Spinal cord (tissue), 10 donors: ENCODE results near the gene G6PC1. TPM values are rescaled to one million over a fixed set of nuclear protein-coding genes. Genes with fewer than 3 reads are reported as not detected.
A peak's percentile ranks its signal among the peaks of the same experiment; 100 is the strongest.

ENCODE experiments used
- DNase-seq, 6 donors: peaks; one replicate each; pipeline versions ENCODE4 v3.0.0 to v3.0.0-alpha.2; 2013 to 2015; ENCODE audit warnings: low spot score in 6 of 6, low read depth in 4 of 6
- H3K27ac ChIP-seq: one replicate; pipeline ENCODE4 v1.5.1; 2013; ENCODE audit warnings: low read depth, low read length, control low read depth
- H3K27me3 ChIP-seq: one replicate; pipeline ENCODE4 v1.6.1; 2013; ENCODE audit warnings: low read length; ENCODE audit not compliant: control insufficient read depth, insufficient read depth
- H3K36me3 ChIP-seq: one replicate; pipeline ENCODE4 v1.6.1; 2013; ENCODE audit warnings: low read length; ENCODE audit not compliant: control insufficient read depth, insufficient read depth
- H3K4me1 ChIP-seq: one replicate; pipeline ENCODE4 v1.6.1; 2013; ENCODE audit warnings: low read length; ENCODE audit not compliant: control insufficient read depth, insufficient read depth
- H3K4me3 ChIP-seq: one replicate; pipeline ENCODE4 v1.5.1; 2013; ENCODE audit warnings: low read depth, low read length, control low read depth
- H3K9me3 ChIP-seq: one replicate; pipeline ENCODE4 v1.6.1; 2013; ENCODE audit warnings: low read length; ENCODE audit not compliant: control insufficient read depth, insufficient read depth
- WGBS: methylation state at CpG from one replicate; pipeline ENCODE4 v1.1.5; 2013; ENCODE audit warnings: missing lambda C conversion rate; ENCODE audit not compliant: insufficient coverage; 5-methylcytosine and 5-hydroxymethylcytosine counted together
- polyA plus RNA-seq, 2 donors: library from polyadenylated mRNA; unstranded; fragments of 120-200 nt; gene quantifications; one replicate each; pipeline ENCODE4 v1.2.1, GENCODE V29; 2013; ENCODE audit not compliant: insufficient read length in 2 of 2
- small RNA-seq: library from RNA; depleted of rRNA; stranded (forward); fragments of <200 nt; gene quantifications from one replicate; pipeline ENCODE3, GENCODE V24; 2014; ENCODE audit warnings: low replicate concordance
- total RNA-seq, 2 donors: library from RNA; depleted of rRNA in 1 of 2; stranded (reverse); fragments of 120-200 nt in 1 of 2; fragments of >200 nt in 1 of 2; gene quantifications; one replicate each; pipeline versions ENCODE4 v1.2.3 to v1.2.4, GENCODE V29; 2013 to 2014
- donor health status: healthy.

The G6PC1 gene
- total and polyA plus RNA-seq, 4 donors = 0.05 to 0.11 (median 0.06) TPM; not detected in 1

DNA sequence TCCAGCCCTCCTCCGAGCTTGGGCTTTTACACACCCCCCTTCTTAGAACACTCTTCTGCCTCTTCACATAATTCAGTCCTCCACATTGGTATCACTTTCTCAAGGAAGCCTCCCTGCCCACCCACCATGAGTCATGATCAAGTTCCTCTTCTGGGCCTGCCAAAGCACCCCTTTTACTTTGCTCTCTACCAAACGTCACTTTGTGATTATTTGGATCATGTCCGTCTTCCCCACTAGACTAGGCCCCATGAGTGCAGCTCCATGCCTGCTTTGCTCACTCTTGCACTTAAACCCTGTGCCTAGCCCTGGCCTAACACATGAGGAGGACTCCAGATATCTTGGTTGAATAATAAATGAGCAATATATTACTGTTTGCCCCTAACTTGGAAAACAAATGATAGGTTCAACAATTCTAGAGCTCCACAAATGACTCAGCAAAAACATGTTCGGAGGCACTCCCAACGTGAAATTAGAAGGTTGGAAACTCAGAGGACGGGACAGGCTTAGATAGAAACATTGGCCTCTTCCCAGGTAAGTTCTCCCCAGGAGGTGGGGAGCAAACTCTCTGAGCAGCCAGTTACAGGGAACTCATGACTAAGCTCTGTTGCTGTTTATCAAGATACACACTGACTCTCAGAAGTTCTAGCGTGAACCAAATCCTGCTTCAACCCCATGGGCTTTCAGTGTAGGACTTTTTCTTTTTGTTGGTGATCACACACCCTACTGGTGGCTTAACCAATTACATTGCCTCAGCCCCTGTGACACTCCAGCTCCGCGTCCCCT, 28.3 kb downstream of the G6PC1 start:
- Histone ChIP-seq H3K27me3 (no peaks in the 10 kb centered on the region), H3K27ac (no peak overlapping the region), H3K9me3 (no peaks in the 10 kb centered on the region), H3K36me3 (no peaks in the 10 kb centered on the region), H3K4me3 (no peak overlapping the region), H3K4me1 (no peaks in the 10 kb centered on the region)
- peak in 2 of 6 donors; percentile 11 to 42 for DNase-seq
- WGBS = 68% methylated on average over 7 of the region's 9 CpGs

- Histone ChIP-seq H3K4me3 (no peak overlapping the region), H3K36me3 (no peaks in the 10 kb centered on the region), H3K9me3 (no peaks in the 10 kb centered on the region), H3K4me1 (no peaks in the 10 kb centered on the region), H3K27me3 (no peaks in the 10 kb centered on the region), H3K27ac (no peak overlapping the region)
- WGBS = 83% methylated on average over 1 of the region's 1 CpG
- no peak for DNase-seq
Measured at GRCh38 chr17:42929497-42929844, 28.9 kb downstream of the G6PC1 start.

DNA sequence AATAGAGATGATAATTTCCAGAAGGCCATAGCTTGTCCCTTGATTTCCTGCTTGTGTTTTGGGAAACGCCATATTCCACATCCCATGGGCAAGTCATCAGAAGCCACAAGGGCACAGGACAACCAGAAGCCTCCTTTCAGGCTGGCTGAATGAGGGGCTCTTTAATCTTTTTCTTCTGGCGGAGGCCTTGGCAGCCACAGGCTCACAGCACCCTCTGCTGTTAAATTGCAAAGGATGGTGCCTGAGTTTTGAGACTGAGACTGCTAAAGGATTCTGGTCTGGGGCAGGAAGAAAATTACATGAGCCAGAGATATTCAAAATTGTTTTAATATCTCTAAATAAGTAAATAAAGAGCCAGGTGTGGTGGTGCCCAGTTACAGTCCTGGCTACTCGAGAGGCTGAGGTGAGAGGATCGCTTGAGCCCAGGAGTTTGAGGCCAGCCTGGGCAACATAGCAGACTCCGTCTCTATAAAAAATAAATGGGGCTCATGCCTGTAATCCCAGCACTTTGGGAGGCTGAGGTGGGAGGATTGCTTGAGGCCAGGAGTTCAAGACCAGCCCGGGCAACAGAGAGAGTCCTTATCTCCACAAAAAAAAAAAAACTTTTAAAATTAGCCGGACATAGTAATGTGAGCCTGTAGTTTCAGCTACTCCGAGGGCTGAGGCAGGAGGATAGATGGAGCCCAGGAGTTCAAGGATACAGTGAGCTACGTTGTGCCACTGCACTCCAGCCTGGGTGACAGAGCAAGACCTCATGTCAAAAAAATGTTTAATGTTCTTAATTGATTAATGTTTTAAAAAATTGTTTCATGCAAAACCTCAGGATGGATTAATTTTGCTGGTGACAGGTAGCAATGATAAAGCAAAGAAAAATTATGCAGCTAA, 37.4 kb downstream of the G6PC1 start:
- H3K27ac ChIP-seq = no peak overlapping the region
- H3K27me3 ChIP-seq = no peaks in the 10 kb centered on the region
- H3K4me1 ChIP-seq = no peaks in the 10 kb centered on the region
- no peaks in the 10 kb centered on the region for H3K36me3 ChIP-seq
- peak in 5 of 6 donors; percentile 30 to 84 (median 48) for DNase-seq
- no peak overlapping the region for H3K4me3 ChIP-seq
- 75% methylated on average over 2 of the region's 9 CpGs for WGBS
- no peaks in the 10 kb centered on the region for H3K9me3 ChIP-seq

DNA sequence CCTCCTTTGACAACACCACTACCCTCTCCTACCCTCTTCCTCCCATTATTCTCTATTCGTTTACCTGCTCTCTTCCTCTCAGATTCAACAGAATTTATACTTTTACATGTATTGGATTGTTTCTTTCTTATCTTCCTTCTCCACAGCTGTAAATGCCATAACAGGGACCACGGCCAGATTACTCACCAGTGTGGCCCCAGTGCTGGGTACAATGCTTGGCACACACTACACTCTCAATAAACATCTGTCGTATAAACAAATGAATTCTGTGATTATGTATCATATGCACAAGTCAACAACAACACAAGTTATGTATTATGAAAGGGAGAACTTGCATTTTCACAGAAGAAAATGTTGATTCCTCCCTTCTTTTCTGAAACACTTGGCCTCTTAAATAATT, 43.6 kb downstream of the G6PC1 start:
- DNase-seq = no peak
- Histone ChIP-seq H3K4me3 (no peak overlapping the region), H3K4me1 (no peaks in the 10 kb centered on the region)

DNA sequence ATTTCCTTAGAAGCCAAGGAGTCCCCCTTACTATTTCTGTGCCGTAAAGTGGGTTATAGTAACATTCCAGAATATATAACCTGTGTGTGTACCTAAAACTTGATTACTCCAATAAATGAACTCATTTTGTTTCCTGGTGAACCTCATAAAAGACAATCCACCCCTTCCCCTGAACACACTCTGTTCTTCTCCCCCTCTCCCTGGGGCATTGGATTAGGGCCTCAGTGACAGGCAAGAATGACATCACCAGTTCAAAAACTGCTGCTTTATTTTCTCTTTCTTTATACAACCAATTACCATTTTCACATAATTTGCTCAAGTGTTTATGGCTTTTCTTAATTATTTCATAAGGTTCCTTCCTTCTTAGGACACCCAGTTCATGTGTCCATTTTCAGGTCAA, 46.2 kb downstream of the G6PC1 start:
- H3K36me3 ChIP-seq = peaks cover 32% of the 10 kb centered on the region
- no peak overlapping the region for H3K27ac ChIP-seq
- H3K4me1 ChIP-seq = no peaks in the 10 kb centered on the region
- H3K9me3 ChIP-seq = no peaks in the 10 kb centered on the region
- no peak overlapping the region for H3K4me3 ChIP-seq
- no peaks in the 10 kb centered on the region for H3K27me3 ChIP-seq
- no peak for DNase-seq
- no CpG with 5 or more reads among the region's 1 CpG for WGBS

More for the DNA sequence above, 43.6 kb downstream of the G6PC1 start:
- H3K36me3 ChIP-seq = peaks cover 11% of the 10 kb centered on the region
- no peaks in the 10 kb centered on the region for H3K27me3 ChIP-seq
- H3K9me3 ChIP-seq = no peaks in the 10 kb centered on the region
- H3K27ac ChIP-seq = no peak overlapping the region
- no CpG with 5 or more reads among the region's 3 CpGs for WGBS

- WGBS = 90% methylated on average over 3 of the region's 13 CpGs
- Histone ChIP-seq H3K36me3 (peaks cover 65% of the 10 kb centered on the region), H3K4me3 (no peak overlapping the region), H3K27me3 (no peaks in the 10 kb centered on the region), H3K4me1 (no peaks in the 10 kb centered on the region), H3K27ac (no peak overlapping the region), H3K9me3 (no peaks in the 10 kb centered on the region)
- no peak for DNase-seq
Measured at GRCh38 chr17:42950044-42950783, 49.6 kb downstream of the G6PC1 start.

Small RNA genes within 50 kb of the gene (small RNA-seq; reads per million reads assigned to genes)
- gene RF00561 (not detected), gene RNU6-287P (not detected)

Other genes starting within 250 kb of the G6PC1 start
- 10 to 100 TPM; 21.1 to 26.9 TPM for gene TUBG2, start 241.5 kb upstream of the G6PC1 start, total RNA-seq
- gene TUBG2, start 241.5 kb upstream of the G6PC1 start, polyA plus RNA-seq = 10 to 100 TPM; 62.2 to 85.6 TPM
- 10 to 100 TPM in 1 of 2 donors, 1 to 10 TPM in 1; 5.5 to 23.7 TPM for gene PLEKHH3, start 223.8 kb upstream of the G6PC1 start, total RNA-seq
- 10 to 100 TPM; 16.9 to 26.4 TPM for gene PLEKHH3, start 223.8 kb upstream of the G6PC1 start, polyA plus RNA-seq
- 1 to 10 TPM; 1.3 to 4.4 TPM for gene CCR10, start 219.0 kb upstream of the G6PC1 start, total RNA-seq
- gene CCR10, start 219.0 kb upstream of the G6PC1 start, polyA plus RNA-seq = 1 to 10 TPM; 2.7 to 5.2 TPM
- 10 to 100 TPM; 19.8 to 70.9 TPM for gene CNTNAP1, start 218.3 kb upstream of the G6PC1 start, total RNA-seq
- 10 to 100 TPM; 55.1 to 62.9 TPM for gene CNTNAP1, start 218.3 kb upstream of the G6PC1 start, polyA plus RNA-seq
- 10 to 100 TPM; 28.7 to 42.5 TPM for gene EZH1, start 155.8 kb upstream of the G6PC1 start, total RNA-seq
- gene EZH1, start 155.8 kb upstream of the G6PC1 start, polyA plus RNA-seq = 10 to 100 TPM; 43.0 to 53.5 TPM
- 100 to 1,000 TPM in 1 of 2 donors, 10 to 100 TPM in 1; 25.2 to 106 TPM for gene RAMP2, start 139.6 kb upstream of the G6PC1 start, total RNA-seq
- gene RAMP2, start 139.6 kb upstream of the G6PC1 start, polyA plus RNA-seq = 100 to 1,000 TPM in 1 of 2 donors, 10 to 100 TPM in 1; 79.3 to 100 TPM
- 100 to 1,000 TPM in 1 of 2 donors, 10 to 100 TPM in 1; 39.6 to 106 TPM for gene VPS25, start 127.3 kb upstream of the G6PC1 start, total RNA-seq
- 10 to 100 TPM; 54.1 to 64.9 TPM for gene VPS25, start 127.3 kb upstream of the G6PC1 start, polyA plus RNA-seq
- gene WNK4, start 120.2 kb upstream of the G6PC1 start, total RNA-seq = 10 to 100 TPM in 1 of 2 donors, 1 to 10 TPM in 1; 3.5 to 11.2 TPM
- 10 to 100 TPM in 1 of 2 donors, 1 to 10 TPM in 1; 1.9 to 14.1 TPM for gene WNK4, start 120.2 kb upstream of the G6PC1 start, polyA plus RNA-seq
- gene COA3, start 102.1 kb upstream of the G6PC1 start, total RNA-seq = 100 to 1,000 TPM in 1 of 2 donors, 10 to 100 TPM in 1; 83.3 to 152 TPM
- 100 to 1,000 TPM; 126 to 127 TPM for gene COA3, start 102.1 kb upstream of the G6PC1 start, polyA plus RNA-seq
- 1 to 10 TPM in 1 of 2 donors, under 1 TPM in 1; 0.50 to 1.3 TPM for gene CNTD1, start 101.9 kb upstream of the G6PC1 start, total RNA-seq
- 1 to 10 TPM; 1.3 to 2.8 TPM for gene CNTD1, start 101.9 kb upstream of the G6PC1 start, polyA plus RNA-seq
- 10 to 100 TPM; 72.9 to 87.0 TPM for gene BECN1, start 76.5 kb upstream of the G6PC1 start, total RNA-seq
- 10 to 100 TPM; 60.5 to 65.1 TPM for gene BECN1, start 76.5 kb upstream of the G6PC1 start, polyA plus RNA-seq
- 10 to 100 TPM; 55.8 to 59.2 TPM for gene PSME3, start 67.4 kb upstream of the G6PC1 start, total RNA-seq
- gene PSME3, start 67.4 kb upstream of the G6PC1 start, polyA plus RNA-seq = 10 to 100 TPM; 96.6 to 98.5 TPM
- 1 to 10 TPM; 1.2 to 1.3 TPM for gene AOC2, start 56.2 kb upstream of the G6PC1 start, total RNA-seq
- 1 to 10 TPM; 3.3 to 4.1 TPM for gene AOC2, start 56.2 kb upstream of the G6PC1 start, polyA plus RNA-seq
- gene AOC3, start 49.6 kb upstream of the G6PC1 start, total RNA-seq = 1 to 10 TPM; 2.7 to 6.2 TPM
- gene AOC3, start 49.6 kb upstream of the G6PC1 start, polyA plus RNA-seq = 1 to 10 TPM; 2.9 to 3.0 TPM
- gene AARSD1, start 63.7 kb downstream of the G6PC1 start, total RNA-seq = 10 to 100 TPM; 20.8 to 34.6 TPM
- 10 to 100 TPM; 69.2 to 91.2 TPM for gene AARSD1, start 63.7 kb downstream of the G6PC1 start, polyA plus RNA-seq
- gene PTGES3L, start 79.3 kb downstream of the G6PC1 start, total RNA-seq = 1 to 10 TPM; 1.5 to 1.8 TPM
- 1 to 10 TPM; 6.6 to 8.2 TPM for gene PTGES3L, start 79.3 kb downstream of the G6PC1 start, polyA plus RNA-seq
- gene RUNDC1, start 79.8 kb downstream of the G6PC1 start, total RNA-seq = 10 to 100 TPM; 12.2 to 12.5 TPM
- 10 to 100 TPM; 21.0 to 21.3 TPM for gene RUNDC1, start 79.8 kb downstream of the G6PC1 start, polyA plus RNA-seq
- 1,000 to 10,000 TPM in 1 of 2 donors, 100 to 1,000 TPM in 1; 670 to 1,375 TPM for gene RPL27, start 97.6 kb downstream of the G6PC1 start, total RNA-seq
- 1,000 to 10,000 TPM in 1 of 2 donors, 100 to 1,000 TPM in 1; 939 to 1,002 TPM for gene RPL27, start 97.6 kb downstream of the G6PC1 start, polyA plus RNA-seq
- gene IFI35, start 106.0 kb downstream of the G6PC1 start, total RNA-seq = 10 to 100 TPM in 1 of 2 donors, 1 to 10 TPM in 1; 8.5 to 32.5 TPM
- gene IFI35, start 106.0 kb downstream of the G6PC1 start, polyA plus RNA-seq = 10 to 100 TPM in 1 of 2 donors, 1 to 10 TPM in 1; 9.2 to 12.9 TPM
- gene VAT1, start 121.6 kb downstream of the G6PC1 start, total RNA-seq = 100 to 1,000 TPM in 1 of 2 donors, 10 to 100 TPM in 1; 80.8 to 139 TPM
- 100 to 1,000 TPM; 225 to 239 TPM for gene VAT1, start 121.6 kb downstream of the G6PC1 start, polyA plus RNA-seq
- 10 to 100 TPM; 19.2 to 25.5 TPM for gene RND2, start 124.4 kb downstream of the G6PC1 start, total RNA-seq
- gene RND2, start 124.4 kb downstream of the G6PC1 start, polyA plus RNA-seq = 10 to 100 TPM; 81.8 to 86.9 TPM
- 10 to 100 TPM; 11.7 to 16.2 TPM for gene BRCA1, start 224.6 kb downstream of the G6PC1 start, total RNA-seq
- gene BRCA1, start 224.6 kb downstream of the G6PC1 start, polyA plus RNA-seq = 1 to 10 TPM; 8.5 to 9.1 TPM